NCI-H2081 treated with DMSO at 0.1 percent for 48 hours (cell line): ENCODE results near the gene TXNL4B.
"Not testable (repeated sequence)": the region's sequence is repeated elsewhere in the genome, so short reads cannot be mapped to it uniquely, and the experiment has no call there.

Experiments
- DNase-seq: peaks from one replicate; lab custom pipeline; 2025; lab: John Stamatoyannopoulos, UW

TXNL4B gene

GRCh38 chr16:72111657-72112451, 18.4 kb upstream of the TXNL4B start:
- DNase-seq: no peak

- DNase-seq: no peak
These were observed 17.5 kb upstream of the TXNL4B start for GRCh38 chr16:72110662-72111615.

GRCh38 chr16:72109966-72110530, 16.6 kb upstream of the TXNL4B start:
- no peak for DNase-seq

GRCh38 chr16:72109300-72109699, 15.9 kb upstream of the TXNL4B start:
- no peak for DNase-seq

DNA sequence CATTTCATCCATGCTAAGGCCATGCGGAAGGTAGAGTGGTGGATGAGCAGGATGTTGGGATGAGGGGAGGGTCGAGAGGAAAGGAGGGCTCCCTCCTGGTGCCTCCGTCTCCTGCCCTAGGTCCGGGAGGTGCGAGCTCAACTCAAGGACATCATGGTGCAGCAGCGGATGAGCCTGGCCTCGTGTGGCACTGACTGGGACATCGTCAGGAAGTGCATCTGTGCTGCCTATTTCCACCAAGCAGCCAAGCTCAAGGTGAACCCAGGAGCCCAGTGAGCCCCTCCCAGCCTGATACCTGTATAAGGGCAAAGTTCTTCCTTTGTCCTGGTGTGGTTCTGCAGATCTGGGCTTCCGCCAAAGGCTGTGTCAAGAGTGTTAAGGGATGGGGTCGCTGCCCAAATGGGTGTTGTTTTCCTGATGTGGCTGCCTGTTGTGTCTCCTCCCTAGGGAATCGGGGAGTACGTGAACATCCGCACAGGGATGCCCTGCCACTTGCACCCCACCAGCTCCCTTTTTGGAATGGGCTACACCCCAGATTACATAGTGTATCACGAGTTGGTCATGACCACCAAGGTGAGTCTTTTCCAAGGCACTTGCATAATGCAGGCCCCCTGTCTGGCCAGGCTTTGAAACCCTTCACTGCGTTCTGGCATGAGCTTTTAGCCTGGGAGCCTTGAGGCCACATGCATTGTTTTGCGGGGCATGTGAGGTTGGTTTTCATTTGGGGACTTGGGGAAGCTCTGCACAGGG, 15.1 kb upstream of the TXNL4B start:
- no peak for DNase-seq

DNA sequence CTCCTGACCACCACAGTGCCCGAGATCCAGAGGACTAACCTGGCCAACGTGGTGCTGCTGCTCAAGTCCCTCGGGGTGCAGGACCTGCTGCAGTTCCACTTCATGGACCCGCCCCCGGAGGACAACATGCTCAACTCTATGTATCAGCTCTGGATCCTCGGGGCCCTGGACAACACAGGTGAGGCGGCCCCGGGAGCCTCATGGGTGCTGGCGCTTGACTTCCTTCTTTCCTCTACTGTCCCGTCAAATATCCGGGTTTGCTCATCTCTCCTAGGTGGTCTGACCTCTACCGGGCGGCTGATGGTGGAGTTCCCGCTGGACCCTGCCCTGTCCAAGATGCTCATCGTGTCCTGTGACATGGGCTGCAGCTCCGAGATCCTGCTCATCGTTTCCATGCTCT, 14.0 kb upstream of the TXNL4B start:
- no peak for DNase-seq

DNA sequence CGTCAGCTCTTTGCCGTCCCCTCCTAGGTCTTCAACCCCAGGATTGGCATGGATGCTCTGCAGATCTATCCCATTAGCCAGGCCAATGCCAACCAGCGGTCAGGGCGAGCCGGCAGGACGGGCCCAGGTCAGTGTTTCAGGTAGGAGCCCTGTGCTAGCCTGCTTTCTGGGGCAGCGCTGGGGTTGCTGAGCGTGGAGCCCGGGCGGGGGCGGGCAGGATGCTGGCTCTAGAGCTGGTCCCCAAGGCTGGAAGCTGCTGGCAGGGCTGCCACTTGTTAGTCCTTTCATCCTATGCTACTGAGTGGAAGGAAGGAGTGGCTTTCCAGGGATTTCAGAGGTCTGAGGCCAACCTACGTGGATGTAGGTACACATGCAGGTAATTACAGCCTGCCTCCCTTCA, 12.6 kb upstream of the TXNL4B start:
- DNase-seq: no peak

DNA sequence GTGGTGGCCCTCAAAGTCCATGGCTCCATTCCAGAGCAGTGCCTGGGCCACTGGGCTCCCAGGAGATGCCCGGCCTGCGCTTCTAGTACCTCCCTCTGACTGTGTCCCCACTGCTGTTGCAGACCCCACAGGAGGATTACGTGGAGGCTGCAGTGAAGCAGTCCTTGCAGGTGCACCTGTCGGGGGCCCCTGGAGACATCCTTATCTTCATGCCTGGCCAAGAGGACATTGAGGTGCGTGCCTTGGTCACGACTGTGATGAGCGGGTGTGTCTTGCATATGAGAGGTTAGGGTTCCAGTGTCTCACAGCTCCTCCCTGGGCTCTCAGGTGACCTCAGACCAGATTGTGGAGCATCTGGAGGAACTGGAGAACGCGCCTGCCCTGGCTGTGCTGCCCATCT, 11.5 kb upstream of the TXNL4B start:
- no peak for DNase-seq

- no peak for DNase-seq
These were observed 7.8 kb upstream of the TXNL4B start for GRCh38 chr16:72101195-72101594.

DNA sequence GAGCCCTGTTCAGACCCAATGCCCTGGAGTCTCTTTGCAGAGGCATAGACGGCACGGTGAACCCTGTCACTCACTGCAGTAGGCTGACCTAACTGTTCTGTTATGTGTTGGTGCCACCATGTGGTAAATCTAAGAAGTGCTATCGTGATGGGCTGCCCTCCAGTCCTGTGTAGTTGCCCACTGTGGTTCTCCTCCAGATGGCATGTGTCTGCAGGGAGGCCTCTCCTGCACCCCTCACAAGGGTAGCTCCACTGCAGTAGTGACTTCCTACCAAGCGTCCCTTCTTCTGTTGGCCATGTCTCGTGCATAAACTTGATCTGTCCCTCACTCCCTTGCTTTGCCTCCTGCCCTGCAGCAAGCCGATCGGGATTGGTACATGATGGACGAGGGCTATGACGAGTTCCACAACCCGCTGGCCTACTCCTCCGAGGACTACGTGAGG, 6.0 kb upstream of the TXNL4B start:
- no peak for DNase-seq

DNA sequence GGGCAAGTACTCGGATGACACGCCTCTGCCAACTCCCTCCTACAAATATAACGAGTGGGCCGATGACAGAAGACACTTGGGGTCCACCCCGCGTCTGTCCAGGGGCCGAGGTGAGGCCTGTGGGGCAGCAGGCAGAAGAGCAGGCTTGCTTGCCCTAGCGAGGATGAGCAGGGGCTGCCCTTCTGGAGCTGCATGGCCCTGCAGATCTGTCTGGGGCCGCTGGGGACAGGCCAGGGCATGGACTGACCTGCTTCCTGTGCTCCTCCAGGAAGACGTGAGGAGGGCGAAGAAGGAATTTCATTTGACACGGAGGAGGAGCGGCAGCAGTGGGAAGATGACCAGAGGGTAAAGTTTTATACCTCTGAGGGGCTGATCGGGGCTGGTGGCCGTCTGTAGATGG, 5.5 kb upstream of the TXNL4B start:
- no peak for DNase-seq

- no peak for DNase-seq
These were observed 818 bp upstream of the TXNL4B start for GRCh38 chr16:72094266-72094610.

GRCh38 chr16:72092832-72093447, 480 bp downstream of the TXNL4B start:
- no peak for DNase-seq

- DNase-seq: no peak
These were observed 2.2 kb downstream of the TXNL4B start for GRCh38 chr16:72091217-72091616.

GRCh38 chr16:72085002-72085401, 8.4 kb downstream of the TXNL4B start:
- no peak for DNase-seq

DNA sequence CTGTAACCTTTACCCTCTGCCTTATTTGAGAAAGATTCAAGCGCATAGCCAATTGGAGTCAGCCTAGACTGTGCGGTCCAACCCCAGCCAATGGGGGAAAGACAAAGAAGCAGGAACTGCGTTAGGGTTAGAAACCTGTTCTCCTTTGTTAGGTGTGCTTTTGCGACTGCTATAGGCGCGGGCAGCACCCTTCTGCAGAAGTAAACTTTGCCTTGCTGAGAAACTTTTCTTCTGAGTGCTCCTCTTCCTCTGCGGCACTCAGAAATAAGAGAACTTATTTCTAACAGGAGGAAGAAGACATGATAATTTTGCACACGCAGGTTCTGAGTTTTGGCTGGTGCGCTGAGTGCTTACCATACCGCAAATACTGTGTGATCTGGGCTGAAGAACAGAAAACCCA, 9.0 kb downstream of the TXNL4B start:
- no peak for DNase-seq

- DNase-seq: no peak
These were observed 9.5 kb downstream of the TXNL4B start for GRCh38 chr16:72083778-72084404.

DNA sequence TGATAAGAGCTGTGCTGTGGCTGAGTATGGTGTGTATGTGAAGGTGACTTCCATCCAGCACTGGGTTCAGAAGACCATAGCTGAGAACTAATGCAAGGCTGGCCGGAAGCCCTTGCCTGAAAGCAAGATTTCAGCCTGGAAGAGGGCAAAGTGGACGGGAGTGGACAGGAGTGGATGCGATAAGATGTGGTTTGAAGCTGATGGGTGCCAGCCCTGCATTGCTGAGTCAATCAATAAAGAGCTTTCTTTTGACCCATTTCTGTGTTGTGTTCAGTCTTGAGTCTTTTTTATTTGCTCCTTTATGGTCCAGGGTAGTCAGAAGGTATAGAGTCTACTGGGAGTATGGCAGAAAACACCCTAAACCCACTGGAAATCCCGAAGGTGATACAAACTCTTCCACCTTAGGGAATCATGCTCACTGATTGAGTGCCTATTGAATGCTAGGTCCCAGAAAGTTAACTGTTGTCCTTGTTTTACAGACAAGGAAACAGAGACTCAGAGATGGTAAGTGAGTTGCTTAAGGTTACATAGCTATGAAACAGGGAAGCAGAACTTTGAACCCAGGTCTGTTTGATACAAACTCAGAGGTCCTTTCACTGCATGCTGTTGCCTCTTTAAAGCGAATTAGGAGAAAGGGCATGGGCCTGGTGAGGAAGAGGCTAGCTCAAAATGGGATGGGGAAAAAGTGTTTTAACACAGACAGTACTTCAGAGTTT, 16.3 kb downstream of the TXNL4B start:
- not testable (repeated sequence) for DNase-seq

- not testable (repeated sequence) for DNase-seq
These were observed 18.4 kb downstream of the TXNL4B start for GRCh38 chr16:72075067-72075466.

- DNase-seq: no peak
These were observed 19.7 kb downstream of the TXNL4B start for GRCh38 chr16:72073560-72074230.
